HEK293 (cell line): Measurements from ENCODE around the gene SELENOO.

Source experiments
- CTCF ChIP-seq: fragments of 450-650 bp; formaldehyde crosslinking; IDR thresholded peaks from 2 replicates; pipeline ENCODE4 v1.5.1; 2016; ENCODE audit warnings: missing biosample characterization, missing genetic modification characterization
- GFI1B ChIP-seq: fragments of 450-650 bp; formaldehyde crosslinking; IDR thresholded peaks from 2 replicates; pipeline ENCODE4 v1.5.1; 2016; ENCODE audit warnings: missing biosample characterization, missing genetic modification characterization
- KLF16 ChIP-seq: fragments of 450-650 bp; formaldehyde crosslinking; IDR thresholded peaks from 2 replicates; pipeline ENCODE4 v1.5.1; 2017; ENCODE audit warnings: missing biosample characterization, missing genetic modification characterization
- PRDM4 ChIP-seq: fragments of 450-650 bp; formaldehyde crosslinking; IDR thresholded peaks from 2 replicates; pipeline ENCODE4 v1.5.1; 2017; ENCODE audit warnings: missing biosample characterization, missing genetic modification characterization
- PRDM6 ChIP-seq: fragments of 450-650 bp; formaldehyde crosslinking; IDR thresholded peaks from 2 replicates; pipeline ENCODE4 v1.5.1; 2017; ENCODE audit warnings: missing biosample characterization, missing genetic modification characterization
- ZBTB10 ChIP-seq: fragments of 450-650 bp; formaldehyde crosslinking; IDR thresholded peaks from 2 replicates; pipeline ENCODE4 v1.5.1; 2016; ENCODE audit warnings: missing biosample characterization, missing genetic modification characterization
- ZBTB26 ChIP-seq: fragments of 450-650 bp; formaldehyde crosslinking; optimal IDR thresholded peaks from 2 replicates; pipeline ENCODE3; 2016; ENCODE audit warnings: missing biosample characterization, mild to moderate bottlenecking, missing genetic modification characterization
- ZNF174 ChIP-seq: fragments of 450-650 bp; formaldehyde crosslinking; IDR thresholded peaks from 2 replicates; pipeline ENCODE4 v1.5.0; 2017; ENCODE audit warnings: missing biosample characterization, mild to moderate bottlenecking, missing genetic modification characterization
- ZNF202 ChIP-seq: fragments of 450-650 bp; formaldehyde crosslinking; IDR thresholded peaks from 2 replicates; pipeline ENCODE4 v1.5.1; 2016; ENCODE audit warnings: missing biosample characterization, missing genetic modification characterization, borderline replicate concordance
- ZNF211 ChIP-seq: fragments of 450-650 bp; formaldehyde crosslinking; IDR thresholded peaks from 2 replicates; pipeline ENCODE4 v1.5.1; 2016; ENCODE audit warnings: low read depth, missing biosample characterization, missing genetic modification characterization

GRCh38 chr22:50226875-50227165 lies 26.0 kb downstream of the SELENOO start:
- TF ChIP-seq ZNF202 (tag by site-specific recombination) (no peak), ZNF174 (tag by site-specific recombination) (no peak), ZNF211 (tag by site-specific recombination) (no peak), ZBTB26 (tag by site-specific recombination) (no peak), CTCF (tag by site-specific recombination) (no peak), PRDM4 (tag by site-specific recombination) (no peak), KLF16 (no peak), ZBTB10 (tag by site-specific recombination) (no peak), PRDM6 (no peak), GFI1B (tag by site-specific recombination) (no peak)
